A549 (cell line): ENCODE data around the gene CD80.
"Not testable (repeated sequence)": the region's sequence is repeated elsewhere in the genome, so short reads cannot be mapped to it uniquely, and the experiment has no call there.

ENCODE experiments used
- CTCF ChIP-seq: fragments of >200 bp; sonication (Bioruptor Twin); formaldehyde crosslinking; IDR thresholded peaks from 3 replicates; pipeline ENCODE4 v1.5.1; 2016
- REST ChIP-seq: fragments of 200-600 bp; sonication (generic); IDR thresholded peaks from 2 replicates; pipeline ENCODE4 v1.6.1; 2016; ENCODE audit warnings: antibody characterized with exemption, mild to moderate bottlenecking, moderate library complexity
- TF ChIP-seq, protein P1 (sequence below): fragments of 150-350 bp; IDR thresholded peaks from 2 replicates; pipeline ENCODE4 v1.6.1; 2014; ENCODE audit warnings: low read depth, mild to moderate bottlenecking, low read length

GRCh38 chr3:119552928-119553327 is 6.5 kb downstream of the CD80 start:
- TF ChIP-seq REST, CTCF: not testable (repeated sequence)
- TF ChIP-seq, protein P1, sequence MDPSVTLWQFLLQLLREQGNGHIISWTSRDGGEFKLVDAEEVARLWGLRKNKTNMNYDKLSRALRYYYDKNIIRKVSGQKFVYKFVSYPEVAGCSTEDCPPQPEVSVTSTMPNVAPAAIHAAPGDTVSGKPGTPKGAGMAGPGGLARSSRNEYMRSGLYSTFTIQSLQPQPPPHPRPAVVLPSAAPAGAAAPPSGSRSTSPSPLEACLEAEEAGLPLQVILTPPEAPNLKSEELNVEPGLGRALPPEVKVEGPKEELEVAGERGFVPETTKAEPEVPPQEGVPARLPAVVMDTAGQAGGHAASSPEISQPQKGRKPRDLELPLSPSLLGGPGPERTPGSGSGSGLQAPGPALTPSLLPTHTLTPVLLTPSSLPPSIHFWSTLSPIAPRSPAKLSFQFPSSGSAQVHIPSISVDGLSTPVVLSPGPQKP, result not testable (repeated sequence)
